HG02970 (cell line): ENCODE measurements around the gene DAGLA.

ENCODE experiments used
- ATAC-seq: cut with Tn5 transposase; IDR thresholded peaks from one replicate; pipeline ENCODE4 v1.9.1; 2021; ENCODE audit warnings: mild to moderate bottlenecking, moderate library complexity, moderate number of reproducible peaks; ENCODE audit not compliant: unreplicated experiment, low FRiP score

DAGLA gene

DNA sequence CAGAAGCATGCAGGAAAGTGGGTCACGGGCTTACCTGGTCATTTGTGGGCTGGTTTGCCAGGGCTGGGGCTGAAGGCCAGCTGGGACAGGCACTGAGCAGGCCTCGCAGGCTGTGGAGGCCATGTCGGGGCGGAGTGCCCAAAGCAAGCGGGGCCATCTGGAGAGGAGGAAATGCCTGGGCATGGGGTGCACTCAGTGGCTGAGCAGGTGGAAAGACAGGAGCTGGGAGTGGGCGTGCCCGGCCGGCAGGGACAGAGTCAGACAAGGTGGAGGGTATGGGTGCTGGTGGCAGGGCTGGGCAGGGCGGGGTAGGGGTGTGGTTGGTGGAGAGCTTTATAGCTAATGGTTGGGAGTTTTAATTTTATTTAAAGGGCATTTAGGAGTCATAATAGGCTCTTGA lies 27.4 kb downstream of the DAGLA start:
- no peak for ATAC-seq

DNA sequence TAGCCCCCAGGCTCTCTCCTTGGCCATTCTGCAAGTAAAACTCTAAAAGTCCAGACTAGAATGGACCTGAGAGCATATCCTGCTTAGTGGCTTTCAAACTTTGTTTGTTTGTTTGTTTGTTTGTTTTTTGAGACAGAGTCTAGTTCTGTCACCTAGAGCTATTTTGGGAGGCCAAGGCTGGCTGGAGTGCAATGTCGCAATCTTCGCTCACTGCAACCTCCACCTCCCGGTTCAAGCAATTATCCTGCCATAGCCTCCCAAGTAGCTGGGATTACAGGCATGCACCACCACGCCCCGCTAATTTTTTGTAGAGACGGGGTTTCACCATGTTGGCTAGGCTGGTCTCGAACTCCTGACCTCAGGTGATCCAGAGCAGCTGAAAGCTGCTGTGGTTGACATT lies 28.9 kb downstream of the DAGLA start:
- no peak for ATAC-seq

DNA sequence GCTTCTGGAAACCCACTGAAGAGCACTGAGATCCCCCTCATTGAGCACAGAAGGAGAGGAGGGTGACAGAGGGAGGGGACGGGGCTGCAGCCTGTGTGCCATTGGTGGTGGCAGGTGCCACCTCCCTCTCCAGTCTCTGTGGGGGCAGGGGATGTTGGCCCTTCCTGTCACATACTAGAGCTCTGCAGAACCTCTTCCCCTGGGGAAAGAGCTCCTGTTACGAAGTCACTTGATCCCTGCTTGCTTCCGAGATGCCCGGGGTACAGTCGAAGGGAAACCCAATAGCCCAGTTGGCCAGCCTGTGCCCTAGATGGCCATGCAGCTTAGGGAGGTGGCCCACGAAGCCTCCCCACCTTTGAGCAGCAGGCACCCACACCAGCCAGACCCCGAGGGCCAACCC lies 29.4 kb downstream of the DAGLA start:
- ATAC-seq = no peak

DNA sequence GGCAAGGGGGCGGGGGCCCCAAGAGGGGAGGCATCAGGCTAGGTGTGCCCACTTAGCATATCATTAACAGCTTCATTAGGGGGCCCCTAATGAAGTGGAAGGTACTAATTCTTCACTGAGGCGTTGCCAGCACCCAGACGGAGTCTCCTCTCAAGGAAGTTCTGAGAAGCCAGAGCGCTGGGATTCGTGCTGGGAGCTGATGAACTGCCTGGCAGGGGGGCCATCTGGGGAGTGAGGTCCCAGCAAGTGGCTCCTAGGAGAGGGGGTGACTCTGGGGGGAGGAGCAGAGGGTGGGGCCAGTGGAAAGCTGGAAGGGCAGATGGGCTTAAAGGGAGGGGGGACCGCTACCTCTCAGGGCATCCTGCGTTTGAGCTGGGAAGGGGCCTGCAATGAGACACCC lies 29.8 kb downstream of the DAGLA start:
- no peak for ATAC-seq

DNA sequence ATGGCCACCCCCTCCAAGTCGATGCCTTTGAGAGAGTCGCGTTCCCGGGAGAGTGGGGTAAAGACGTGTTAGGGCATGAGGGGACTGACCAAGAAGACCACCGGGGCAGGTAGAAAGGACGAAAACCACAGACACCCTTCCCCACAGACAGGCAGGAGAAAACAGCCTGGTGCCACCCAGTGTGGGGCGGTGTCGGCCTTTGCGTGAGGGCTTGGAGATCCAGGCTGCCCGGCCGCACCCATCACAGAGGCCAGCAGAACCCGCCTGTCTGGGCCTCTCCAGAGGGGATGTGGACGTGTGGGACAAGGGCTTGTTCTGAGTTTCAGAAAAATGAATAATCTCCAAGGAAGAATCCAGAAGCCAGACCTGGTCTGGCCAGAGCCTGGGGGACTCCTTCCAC lies 30.8 kb downstream of the DAGLA start:
- no peak for ATAC-seq

DNA sequence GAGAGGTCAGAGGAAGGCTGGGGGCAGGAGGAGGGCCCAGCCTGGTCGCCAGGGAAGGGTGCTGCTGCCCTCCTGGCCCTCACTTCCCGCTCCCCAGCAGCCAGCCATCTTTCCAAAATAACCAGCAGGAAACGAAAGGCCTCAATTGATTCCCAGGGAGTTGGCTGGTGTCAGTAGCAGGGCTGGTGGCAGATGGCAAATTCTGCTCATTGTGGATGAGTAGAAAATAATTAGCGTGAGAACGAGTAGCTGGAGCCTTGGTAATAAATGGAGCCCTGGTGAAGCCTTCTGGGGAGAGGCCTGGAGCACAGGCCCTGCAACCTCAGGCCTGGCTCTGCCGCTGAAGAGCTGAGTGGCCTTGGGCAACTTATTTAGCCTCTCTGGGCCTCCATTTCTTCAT lies 31.3 kb downstream of the DAGLA start:
- no peak for ATAC-seq

DNA sequence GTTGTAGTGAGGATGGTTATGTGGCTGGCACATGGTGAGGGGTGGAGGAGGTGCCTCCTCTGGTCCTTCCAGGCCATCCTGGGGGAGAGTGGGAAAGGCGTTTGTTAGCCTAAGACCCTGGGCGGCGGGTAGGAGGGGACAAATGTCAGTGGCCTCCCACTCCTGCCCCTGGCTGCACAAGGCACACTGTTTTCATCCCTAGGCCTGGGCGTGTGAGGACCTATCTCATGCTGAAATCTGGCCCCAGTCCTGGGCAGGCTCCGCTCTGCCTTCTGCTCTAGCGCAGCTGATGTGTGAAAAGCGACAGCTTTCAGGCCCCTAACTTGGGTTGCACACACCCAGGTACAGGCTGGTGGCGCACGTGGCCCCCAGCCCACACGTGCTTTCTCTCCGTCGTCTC lies 32.1 kb downstream of the DAGLA start:
- no peak for ATAC-seq

DNA sequence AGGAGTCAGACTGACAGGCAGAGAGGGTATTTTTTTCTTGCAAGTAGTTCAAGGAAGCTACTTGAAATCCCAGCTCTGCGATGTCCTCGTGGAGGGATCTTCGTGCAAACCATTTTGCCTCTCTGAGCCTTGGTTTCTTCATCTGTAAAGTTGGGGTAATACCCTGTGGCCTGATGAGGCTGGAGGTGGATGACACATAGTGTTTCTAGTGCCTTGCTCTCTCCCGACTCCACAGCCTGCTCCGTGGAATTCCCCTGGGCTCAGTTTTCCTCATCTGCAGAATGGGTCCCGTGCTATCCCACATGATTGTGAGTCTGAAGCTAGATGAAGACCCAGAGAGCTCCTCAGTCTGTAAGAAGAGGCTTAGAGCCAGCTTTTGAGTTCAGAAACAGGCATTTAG lies 32.7 kb downstream of the DAGLA start:
- ATAC-seq = no peak

DNA sequence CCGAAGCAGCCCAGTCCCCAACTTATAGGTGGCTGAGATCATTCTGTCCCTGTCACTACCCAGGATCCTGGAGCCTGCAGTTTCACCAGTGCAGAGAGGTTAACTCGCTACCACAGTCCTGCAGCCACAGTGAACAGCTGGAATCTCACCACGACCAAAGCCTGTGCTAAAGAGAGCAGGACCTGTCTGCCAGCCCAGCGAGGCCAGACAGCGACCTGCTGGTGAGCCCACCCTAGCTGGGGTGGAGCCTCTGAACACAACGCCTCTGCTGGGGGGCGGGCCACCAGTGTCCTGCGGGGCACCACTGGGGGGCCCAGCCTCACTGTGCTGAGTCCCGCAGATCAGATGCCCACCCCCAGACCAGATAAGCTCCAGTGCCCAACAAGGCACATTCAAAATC lies 33.3 kb downstream of the DAGLA start:
- ATAC-seq = no peak

DNA sequence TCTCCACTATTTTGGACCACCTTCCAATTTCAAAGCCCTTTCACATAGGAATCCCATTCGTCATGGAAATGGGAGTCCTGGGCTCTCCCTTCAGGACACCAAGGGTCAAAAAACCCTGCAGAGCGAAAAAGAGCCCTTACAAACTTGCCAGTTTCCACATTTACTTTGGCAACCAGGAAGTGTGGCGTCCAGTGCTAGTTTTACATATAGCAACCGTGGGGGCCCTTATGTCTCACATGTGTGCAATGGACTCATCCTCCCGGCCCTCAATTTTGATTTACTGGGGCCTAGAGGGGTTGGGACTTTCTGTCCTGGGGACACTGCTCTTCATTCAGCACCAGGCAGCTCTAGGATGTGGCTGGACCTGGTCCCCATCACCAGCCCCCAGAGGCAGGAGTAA lies 33.7 kb downstream of the DAGLA start:
- ATAC-seq = no peak

DNA sequence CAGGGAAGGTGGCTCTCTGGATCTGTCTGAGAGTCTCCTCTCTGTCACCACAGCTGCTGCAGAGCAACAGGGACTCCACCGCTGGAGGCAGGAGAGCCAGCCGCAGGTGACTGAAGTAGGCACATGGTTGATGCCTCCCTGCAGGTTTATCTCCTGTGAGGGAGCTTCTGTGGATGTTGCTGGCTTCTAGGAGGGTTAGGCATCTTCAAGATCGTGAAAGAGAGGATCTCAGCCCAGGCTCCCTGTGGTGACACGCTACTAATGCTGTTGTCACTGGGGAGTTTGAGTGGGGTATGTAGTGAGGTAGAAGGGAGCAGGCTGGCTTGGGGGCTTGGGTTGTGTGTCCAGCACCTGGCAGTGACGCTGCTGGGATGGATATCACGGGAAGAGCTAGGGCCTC lies 34.1 kb downstream of the DAGLA start:
- ATAC-seq = no peak

DNA sequence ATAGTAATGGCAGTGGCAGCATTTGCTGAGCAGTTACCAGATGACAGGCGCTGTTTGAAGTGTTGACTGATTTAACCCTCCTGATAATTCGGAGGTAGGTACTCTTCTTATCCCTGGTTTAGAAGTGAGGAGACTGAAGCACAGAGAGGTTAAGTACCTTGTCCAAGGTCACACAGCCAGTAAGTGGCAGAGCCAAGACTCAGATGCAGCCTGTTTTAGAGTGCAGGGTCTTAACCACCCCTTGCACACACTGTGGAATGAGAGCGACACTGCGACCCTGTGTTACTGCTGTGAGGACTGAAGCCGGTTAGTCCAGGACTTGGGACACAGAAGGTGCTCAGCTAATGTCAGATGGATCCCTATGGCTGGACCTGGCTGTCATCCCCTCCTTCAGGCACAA lies 34.7 kb downstream of the DAGLA start:
- ATAC-seq = no peak

DNA sequence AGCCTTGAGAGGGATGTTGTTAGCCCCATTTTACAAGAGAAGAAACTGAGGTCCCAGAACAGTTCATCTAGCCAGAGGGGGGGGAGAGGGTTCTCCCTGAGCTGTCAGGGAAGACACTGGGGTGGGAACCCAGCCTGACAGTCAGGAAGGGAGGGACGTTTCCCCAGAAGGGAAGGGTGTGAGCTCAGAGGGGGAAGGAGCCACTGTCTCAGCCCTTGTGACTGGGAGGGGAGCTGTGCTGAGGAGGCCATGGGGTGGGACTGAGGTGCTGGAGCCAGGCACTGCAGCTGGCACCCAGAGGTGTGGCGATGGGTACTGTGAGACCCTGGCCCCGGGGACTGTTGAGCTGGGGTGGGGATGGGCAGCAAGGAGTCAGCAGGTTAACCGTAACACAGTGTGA lies 35.7 kb downstream of the DAGLA start:
- ATAC-seq = no peak

DNA sequence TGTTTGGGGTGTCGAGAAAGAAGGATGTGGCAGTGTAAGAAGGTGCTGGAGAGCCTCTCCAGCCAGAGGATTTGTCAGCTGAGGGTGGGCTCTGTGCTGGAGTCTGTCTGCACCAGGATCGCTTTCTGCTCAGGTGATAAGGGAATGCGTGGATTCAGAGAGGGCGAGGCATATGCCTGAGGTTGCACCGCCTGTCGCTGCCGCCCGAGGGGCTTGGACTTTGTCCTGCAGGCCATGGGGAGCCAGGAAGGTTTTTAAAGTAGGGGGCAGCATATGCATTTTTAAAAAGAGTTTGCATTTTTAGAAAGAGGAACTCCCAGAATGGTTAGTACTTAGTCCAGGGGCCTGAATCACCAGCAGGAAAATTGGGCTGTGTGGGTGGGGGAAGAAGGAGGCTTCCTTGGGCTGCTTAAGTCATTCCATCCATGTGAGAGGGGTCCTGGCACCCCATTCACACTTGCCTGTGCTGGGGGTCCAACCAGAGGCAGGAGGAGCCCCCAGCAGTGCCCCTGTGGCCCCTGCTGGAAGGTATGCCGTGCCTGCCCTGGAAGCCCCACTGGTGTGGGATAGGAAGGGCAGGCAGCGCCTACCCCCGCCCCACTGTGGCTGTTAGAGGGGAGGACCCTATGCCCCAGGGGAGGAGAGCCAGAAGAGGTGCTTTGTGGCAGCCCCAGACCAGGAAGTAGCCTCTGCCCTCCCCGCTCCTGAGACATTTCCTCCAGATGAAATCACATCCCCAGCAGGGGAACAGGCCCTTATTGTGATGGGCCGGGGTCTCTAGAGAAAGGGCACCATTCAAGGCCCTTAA lies 36.5 kb downstream of the DAGLA start:
- no peak for ATAC-seq

DNA sequence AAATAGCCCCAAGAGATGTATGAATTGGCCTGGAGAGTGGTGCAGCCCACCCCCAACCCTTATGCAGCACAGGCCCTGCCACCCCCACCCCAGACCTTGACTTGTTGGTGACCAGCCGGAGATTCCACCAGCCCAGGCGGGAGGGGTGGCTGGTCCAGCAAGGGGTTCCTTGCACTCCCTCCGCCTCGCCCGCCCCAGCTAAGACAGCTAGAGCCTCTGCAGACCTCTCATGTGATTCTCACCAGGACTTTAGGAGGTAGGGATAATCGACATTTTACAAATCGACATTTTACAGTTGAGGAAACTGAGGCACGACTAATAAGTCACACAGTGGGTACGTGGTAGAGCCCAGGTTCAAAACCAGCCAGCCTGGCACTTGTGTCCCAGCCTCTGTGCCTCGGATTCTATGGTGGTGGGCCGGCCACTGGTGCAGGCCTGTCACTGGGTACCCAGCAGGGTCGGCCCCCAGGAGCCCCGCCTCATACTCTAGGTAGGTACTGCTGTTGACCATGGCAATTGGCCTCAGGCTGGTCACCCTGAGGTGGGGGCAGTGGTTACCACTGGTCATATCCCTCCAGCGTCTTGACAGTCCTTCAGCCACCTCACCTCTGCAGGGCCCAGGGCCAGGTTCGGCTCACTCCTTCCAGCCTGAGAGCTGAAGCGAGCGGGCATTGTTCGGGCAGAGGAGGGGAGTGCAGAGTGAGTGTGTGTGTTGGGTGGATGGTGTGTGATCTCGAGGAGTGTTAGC lies 37.3 kb downstream of the DAGLA start:
- no peak for ATAC-seq

DNA sequence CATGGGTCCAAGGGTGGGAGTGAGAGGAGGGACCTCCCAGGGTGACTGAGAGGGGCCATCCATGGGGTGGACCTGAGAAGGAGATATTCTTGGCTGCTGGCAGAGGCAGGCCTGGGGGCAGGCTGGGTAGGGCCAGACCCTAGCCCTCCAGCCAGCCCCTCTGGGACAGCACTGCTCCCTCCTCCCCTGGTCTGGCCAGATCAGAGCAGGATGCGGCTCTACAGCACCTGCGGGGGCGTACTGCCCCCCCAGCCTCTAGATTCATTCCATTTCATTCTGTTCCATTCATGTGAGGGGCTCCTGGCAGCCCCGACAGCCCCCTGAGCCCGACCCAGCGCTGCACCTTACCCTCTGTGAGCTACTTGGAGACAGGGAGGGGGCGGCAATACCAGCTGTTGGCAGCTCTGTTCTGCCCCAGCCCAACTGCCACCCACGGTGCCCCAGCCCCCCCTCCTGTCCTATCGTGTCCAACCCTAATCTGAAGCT lies 37.9 kb downstream of the DAGLA start:
- no peak for ATAC-seq

DNA sequence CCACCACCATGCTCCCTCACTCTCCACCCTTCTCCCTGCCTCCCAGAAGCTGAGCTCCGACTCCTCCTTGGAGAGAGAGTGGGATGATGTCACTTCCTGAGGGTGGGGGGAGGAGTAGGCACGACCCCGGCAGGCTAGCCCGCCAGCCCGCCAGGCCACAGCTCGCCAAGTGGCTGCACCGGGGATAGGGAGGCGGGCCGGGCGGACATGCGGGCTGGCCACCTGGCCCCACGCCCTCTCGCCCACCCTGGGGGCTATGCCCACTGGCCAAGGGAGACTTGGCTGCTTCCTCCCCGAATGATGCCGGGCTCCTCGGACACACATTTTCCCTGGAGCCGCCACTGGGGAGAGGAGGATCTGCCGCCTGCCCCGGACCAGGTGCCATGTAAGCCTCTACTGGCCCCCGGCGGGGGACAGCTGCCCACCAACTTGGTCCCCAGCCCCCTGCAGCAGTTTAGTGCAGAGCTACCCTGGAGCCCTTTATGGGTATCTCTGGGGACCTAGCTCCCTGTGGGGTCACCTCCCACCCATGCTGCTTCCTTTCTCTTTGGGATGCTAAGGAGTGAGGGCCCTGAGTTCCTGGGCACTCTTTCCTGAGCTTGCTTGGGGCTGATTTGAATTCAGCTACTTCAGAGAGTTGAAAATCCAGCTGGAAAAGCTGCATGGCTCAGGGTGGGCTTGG lies 38.6 kb downstream of the DAGLA start:
- no peak for ATAC-seq

DNA sequence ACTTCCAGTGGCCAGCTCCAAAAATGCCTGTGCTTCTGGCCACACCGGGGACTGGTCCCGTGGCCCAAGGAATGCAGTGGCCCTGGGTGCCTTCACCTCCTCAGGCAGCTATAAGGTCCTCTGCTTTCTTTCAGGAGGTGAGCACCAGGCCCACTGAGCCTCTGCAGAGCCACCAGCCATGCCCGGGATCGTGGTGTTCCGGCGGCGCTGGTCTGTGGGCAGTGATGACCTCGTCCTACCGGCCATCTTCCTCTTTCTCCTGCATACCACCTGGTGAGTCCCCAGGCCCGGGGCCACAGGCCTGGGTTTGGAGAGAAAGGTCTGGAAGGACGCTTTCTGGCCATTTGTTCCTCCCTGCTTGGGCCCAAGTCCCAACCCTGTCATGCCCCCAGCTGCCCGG lies 39.8 kb downstream of the DAGLA start:
- no peak for ATAC-seq

DNA sequence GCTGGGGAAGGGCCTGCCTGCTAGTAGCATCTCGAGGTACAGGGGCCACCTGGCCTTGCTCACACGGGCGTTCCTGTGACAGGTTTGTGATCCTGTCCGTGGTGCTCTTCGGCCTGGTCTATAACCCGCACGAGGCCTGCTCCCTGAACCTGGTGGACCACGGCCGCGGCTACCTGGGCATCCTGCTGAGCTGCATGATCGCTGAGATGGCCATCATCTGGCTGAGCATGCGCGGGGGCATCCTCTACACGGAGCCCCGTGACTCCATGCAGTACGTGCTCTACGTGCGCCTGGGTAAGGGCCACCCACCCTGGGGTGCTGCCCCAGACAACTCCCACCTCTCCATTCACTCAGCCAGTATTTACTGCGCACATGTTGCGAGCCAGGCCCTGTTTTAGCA lies 40.4 kb downstream of the DAGLA start:
- no peak for ATAC-seq

DNA sequence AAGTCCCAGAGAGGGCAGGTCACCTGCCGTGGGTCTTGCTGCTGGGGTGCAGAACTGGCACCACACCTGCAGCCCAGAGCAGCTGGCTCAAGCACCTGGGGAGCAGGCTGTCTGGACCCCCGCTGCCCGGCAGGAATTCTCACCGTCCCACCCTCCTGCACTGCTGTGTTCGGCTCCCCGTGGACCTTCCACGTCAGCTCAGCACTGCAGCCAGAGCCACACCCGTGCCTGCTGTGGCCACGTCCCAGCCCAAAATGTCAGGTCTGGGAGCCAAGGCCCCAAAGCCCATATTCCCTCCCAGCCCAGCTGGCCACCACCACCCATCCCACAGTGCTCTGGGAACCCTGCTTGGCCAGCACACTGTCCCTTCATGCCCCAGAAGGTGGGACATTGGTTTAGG lies 44.2 kb downstream of the DAGLA start:
- ATAC-seq = no peak

DNA sequence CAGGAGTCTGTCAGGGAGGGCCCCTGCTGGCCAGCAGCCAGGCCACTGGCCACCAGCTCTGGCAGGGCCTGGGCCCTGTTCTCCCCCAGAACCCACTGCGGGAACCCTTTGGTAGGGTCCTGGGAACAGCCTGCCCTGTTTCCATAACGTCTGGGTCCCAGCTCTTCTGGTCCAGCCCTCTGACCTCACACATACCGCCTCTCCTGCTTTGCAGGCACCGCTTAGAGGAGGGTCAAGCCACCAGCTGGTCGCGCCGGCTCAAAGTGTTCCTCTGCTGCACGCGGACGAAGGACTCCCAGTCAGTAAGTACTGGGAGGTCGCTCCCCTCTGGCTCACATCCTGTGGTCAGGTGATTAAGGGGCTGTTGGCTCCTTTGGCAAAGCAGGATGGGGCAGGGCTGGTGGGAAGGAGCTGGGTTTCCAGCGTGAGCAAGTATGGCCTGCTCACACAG lies 45.6 kb downstream of the DAGLA start:
- ATAC-seq = no peak
